ENCODE data around the gene ADAT1. TPM values are rescaled to one million over a fixed set of nuclear protein-coding genes. Genes with fewer than 3 reads are reported as not detected.

The ADAT1 gene
- total and polyA plus RNA-seq, 2 of the 8 experiments (the other 6 are each of a cell fraction or from before 2014, with no cell fraction given) = 30.7 to 44.7 TPM

DNA sequence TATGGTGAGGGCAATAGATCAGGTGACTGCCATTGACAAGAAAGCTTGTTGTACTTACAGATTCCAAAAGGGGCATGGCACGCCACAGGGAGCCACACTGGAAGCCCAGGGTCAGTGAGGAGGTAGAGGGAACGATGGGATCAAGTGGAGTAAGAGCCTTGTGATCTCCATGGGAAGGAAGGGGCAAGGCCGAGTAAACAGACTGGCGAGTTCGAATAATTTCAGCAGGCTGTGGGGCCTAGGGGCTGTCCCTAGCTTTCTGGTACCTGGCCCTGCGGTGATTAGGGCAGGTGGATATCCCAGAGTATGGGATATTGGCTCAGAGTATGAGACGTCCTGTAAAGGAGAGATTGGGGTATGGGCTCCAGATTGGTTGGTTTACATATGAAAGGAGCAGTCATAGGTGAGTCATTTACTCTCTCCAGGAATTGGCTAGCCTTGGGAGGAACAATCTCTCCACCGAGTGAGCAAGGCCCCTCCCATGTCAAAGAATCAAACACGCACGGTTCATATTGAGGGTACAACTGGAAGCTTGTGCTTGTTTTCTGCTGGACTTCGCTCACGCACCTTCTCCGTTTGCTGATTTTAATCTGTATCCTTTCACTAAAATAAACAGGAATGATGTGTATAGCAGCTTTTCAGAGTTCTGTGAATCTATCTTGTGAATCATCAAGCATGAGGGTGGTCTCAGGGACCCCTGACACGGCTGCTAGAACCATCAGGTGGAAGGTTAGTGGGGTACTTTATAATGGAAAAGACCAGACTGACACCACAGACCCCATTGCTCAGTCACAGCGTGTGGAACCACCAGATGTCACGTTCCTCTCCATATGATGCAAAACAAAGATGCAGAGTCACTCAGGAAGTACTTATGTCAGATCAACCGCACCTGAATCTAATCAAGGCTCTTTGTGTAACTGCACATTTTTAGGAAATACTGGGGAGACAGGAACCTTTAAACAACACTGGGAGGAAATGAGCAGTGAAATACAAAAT, 29.0 kb downstream of the ADAT1 start:
- no peak overlapping the region for H3K14ac ChIP-seq (ENCODE audit: insufficient read length)
- peak overlapping the region; percentile 28; the same call in 1 of the 2 replicates for H3K27ac ChIP-seq (ENCODE audit: low read depth, low read length)
- H4K91ac ChIP-seq (replicated peaks; ENCODE audit: insufficient read length, low read length) = no peak overlapping the region
- H3K23me2 ChIP-seq (ENCODE audit: low read depth, low read length) = no peaks in the 10 kb centered on the region
- peak overlapping the region; percentile 77; the same call in 1 of the 2 replicates for H2BK5ac ChIP-seq (ENCODE audit: low read depth, low read length)
- H3K23ac ChIP-seq (ENCODE audit: insufficient read length) = no peak overlapping the region
- peak overlapping the region; percentile 8; the same call in 1 of the 2 replicates for H4K8ac ChIP-seq (ENCODE audit: extremely low read depth, insufficient read depth, low read length)
- H2BK15ac ChIP-seq (ENCODE audit: low read length) = no peak overlapping the region
- H3K4me1 ChIP-seq (replicated peaks in 1 of 4; ENCODE audit: control insufficient read depth in 3 of 4, insufficient read depth in 4 of 4, low read length in 3 of 4) = peaks cover 5 to 18% (median 16%) of the 10 kb centered on the region in 4 experiments; a peak in 6 of 7 replicates
- no peak overlapping the region for H2AK5ac ChIP-seq (ENCODE audit: low read depth, low read length)
- peaks cover 0 to 12% (median 5%) of the 10 kb centered on the region in 4 experiments; a peak in 3 of 8 replicates for H3K36me3 ChIP-seq (ENCODE audit: control insufficient read depth in 2 of 4, insufficient read depth in 4 of 4, low read length in 3 of 4)
- peak overlapping the region in 2 of 4 experiments; percentile 7 to 37; a peak in 2 of 8 replicates for H3K4me3 ChIP-seq (ENCODE audit: extremely low read depth in 1 of 4, insufficient read depth in 2 of 4, low read depth in 3 of 4, low read length in 4 of 4)
- no peak overlapping the region for H3K9ac ChIP-seq (replicated peaks in 1 of 4; ENCODE audit: extremely low read depth in 1 of 4, low read depth in 3 of 4, low read length in 3 of 4)
- H2BK12ac ChIP-seq (ENCODE audit: low read depth, low read length) = peak overlapping the region; percentile 5
- H2BK20ac ChIP-seq (ENCODE audit: low read length) = peak overlapping the region; percentile 1; the same call in 1 of the 2 replicates
- H2BK120ac ChIP-seq (replicated peaks; ENCODE audit: low read depth, low read length) = no peak overlapping the region
- DNase-seq (ENCODE audit: low read depth in 1 of 2, low spot score in 2 of 2) (peak; percentile 25 to 62), FAIRE-seq (peak; percentile 69)
- ChIA-PET POLR2A (ENCODE audit: partially characterized antibody) (interaction anchor here (0.9 to 1.6 kb wide), 10 partner anchors 8 to 99 kb away, joined by 3 to 6 read pairs (median 4); partner anchors contain the start of genes ADAT1, CHST6, KARS1 and TERF2IP), CTCF (ENCODE audit: partially characterized antibody) (interaction anchor here (0.7 to 1.4 kb wide), 4 partner anchors 38 to 124 kb away, joined by 3 to 5 read pairs (median 4); partner anchors contain the start of gene TMEM231)
- H3K4me2 ChIP-seq (ENCODE audit: insufficient read depth in 1 of 2, low read depth in 2 of 2, low read length in 2 of 2) = peak overlapping the region; percentile 59 to 65
- no peaks in the 10 kb centered on the region for H3K79me2 ChIP-seq (ENCODE audit: control insufficient read depth in 1 of 2, insufficient read depth in 2 of 2, low read length in 2 of 2)
- no peak overlapping the region for H3K4ac ChIP-seq (replicated peaks; ENCODE audit: insufficient read length, low read depth, low read length)
- no peaks in the 10 kb centered on the region for H3K79me1 ChIP-seq (ENCODE audit: low read depth, low read length)
- H3K9me3 ChIP-seq (ENCODE audit: insufficient read depth in 2 of 2, low read depth in 1 of 2, low read length in 1 of 2) = peaks cover 0 to 2% of the 10 kb centered on the region in 2 experiments; a peak in 1 of 4 replicates
- peak overlapping the region; percentile 52; the same call in 1 of the 2 replicates for H3K18ac ChIP-seq (ENCODE audit: extremely low read depth, low read length)
- H3K27me3 ChIP-seq (replicated peaks in 1 of 4; ENCODE audit: control insufficient read depth in 3 of 4, extremely low read depth in 1 of 4, insufficient read depth in 3 of 4, low read length in 3 of 4) = no peaks in the 10 kb centered on the region
- no peak overlapping the region for H3K56ac ChIP-seq (replicated peaks; ENCODE audit: insufficient read length, low read depth, low read length)
- H4K5ac ChIP-seq (ENCODE audit: insufficient read length, low read depth, low read length) = peak overlapping the region; percentile 5
- H2AFZ ChIP-seq (ENCODE audit: low read length) = no peak overlapping the region
- no peaks in the 10 kb centered on the region for H4K20me1 ChIP-seq (replicated peaks in 1 of 2; ENCODE audit: control insufficient read depth in 1 of 2, insufficient read depth in 2 of 2, low read length in 2 of 2)
- 40% methylated on average over 17 of the region's 17 CpGs; no CpG with 5 or more reads in 1 of the 2 experiments for WGBS, 2 experiments (ENCODE audit: extremely low coverage in 1 of 2, insufficient coverage in 1 of 2, insufficient read length in 1 of 2, insufficient replicate concordance in 2 of 2, low coverage in 1 of 2, low lambda C conversion rate in 2 of 2, missing lambda C conversion rate in 1 of 2)
- TF ChIP-seq KDM1A (IDR thresholded peaks at IDR 0.05; ENCODE audit: borderline replicate concordance, low read length) (no peak), SP1 (IDR thresholded peaks at IDR 0.05; ENCODE audit: low read depth, low read length) (0 out of 2 replicates have a peak, but pooled peaks have one; percentile 19), HDAC2 (IDR thresholded peaks at IDR 0.05; ENCODE audit: borderline replicate concordance in 1 of 2, low read depth in 2 of 2, low read length in 2 of 2) (0 out of 4 replicates have a peak, but pooled peaks of 1 of the 2 experiments have one; percentile 41), POLR2A (IDR thresholded peaks at IDR 0.05; ENCODE audit: control extremely low read depth in 1 of 2, low read depth in 2 of 2, low read length in 2 of 2) (0 out of 3 replicates have a peak, but pooled peaks of 1 of the 2 experiments have one; percentile 17), NANOG (IDR thresholded peaks at IDR 0.05; ENCODE audit: insufficient read depth, low read depth, low read length, poor library complexity, severe bottlenecking) (peak; percentile 53), SIX5 (IDR thresholded peaks at IDR 0.05; ENCODE audit: low read depth, low read length) (no peak)

All from H1 (cell line).